ENCODE data around the gene BICRA.
A peak's percentile ranks its signal among the peaks of the same experiment; 100 is the strongest.

Gene BICRA

GRCh38 chr19:47600246-47601179 is 8.4 kb upstream of the BICRA start:
- peak; percentile 100 for DNase-seq
- no peaks in the 10 kb centered on the region for H3K36me3 ChIP-seq
- H3K4me3 ChIP-seq = peak overlapping the region; percentile 56 to 79
- intact Hi-C loops (cut with DNase I; ENCODE audit: low total_unique reads) = loop anchor here (5.0 kb wide), 1 partner anchor 83 kb away; the partner anchor contains the start of gene NAPA
- H3K27me3 ChIP-seq = no peaks in the 10 kb centered on the region
- no peaks in the 10 kb centered on the region for H3K9me3 ChIP-seq
- no peak for TF ChIP-seq CTCF (IDR thresholded peaks at IDR 0.05)
- H3K27ac ChIP-seq = peak overlapping the region; percentile 82 to 88
- H3K4me1 ChIP-seq = peaks cover 6 to 22% (median 13%) of the 10 kb centered on the region in 4 donors

GRCh38 chr19:47601180-47601904 is 7.6 kb upstream of the BICRA start:
- intact Hi-C loops (cut with DNase I; ENCODE audit: low total_unique reads) = loop anchor here (5.0 kb wide), 1 partner anchor 84 kb away; the partner anchor contains the start of gene NAPA
- peak overlapping the region; percentile 56 to 79 for H3K4me3 ChIP-seq
- H3K27ac ChIP-seq = peak overlapping the region; percentile 82 to 88

GRCh38 chr19:47603706-47604565 is 5.0 kb upstream of the BICRA start:
- H3K27ac ChIP-seq = no peak overlapping the region
- no peak overlapping the region for H3K4me3 ChIP-seq
- intact Hi-C loops (cut with DNase I; ENCODE audit: low total_unique reads) = loop anchor here (5.0 kb wide), 1 partner anchor 87 kb away; the partner anchor contains the start of gene NAPA
- H3K4me1 ChIP-seq = peaks cover 6 to 24% (median 14%) of the 10 kb centered on the region in 4 donors
- no peak for TF ChIP-seq CTCF (IDR thresholded peaks at IDR 0.05)
- no peaks in the 10 kb centered on the region for H3K9me3 ChIP-seq
- DNase-seq = no peak
- H3K36me3 ChIP-seq = no peaks in the 10 kb centered on the region
- no peaks in the 10 kb centered on the region for H3K27me3 ChIP-seq

More at GRCh38 chr19:47601180-47601904, 7.6 kb upstream of the BICRA start:
- Histone ChIP-seq H3K9me3 (no peaks in the 10 kb centered on the region), H3K36me3 (no peaks in the 10 kb centered on the region), H3K4me1 (peaks cover 6 to 22% (median 13%) of the 10 kb centered on the region in 4 donors), H3K27me3 (no peaks in the 10 kb centered on the region)
- no peak for TF ChIP-seq CTCF (IDR thresholded peaks at IDR 0.05)
- no peak for DNase-seq

GRCh38 chr19:47607564-47608073 is 1.3 kb upstream of the BICRA start:
- TF ChIP-seq CTCF (IDR thresholded peaks at IDR 0.05) = no peak
- H3K36me3 ChIP-seq = no peaks in the 10 kb centered on the region

More at GRCh38 chr19:47607564-47608073, 1.3 kb upstream of the BICRA start:
- Histone ChIP-seq H3K4me1 (peaks cover 0 to 37% (median 25%) of the 10 kb centered on the region in 4 donors), H3K4me3 (peak overlapping the region; percentile 91 to 100), H3K27me3 (no peaks in the 10 kb centered on the region), H3K27ac (peak overlapping the region; percentile 93 to 99), H3K9me3 (no peaks in the 10 kb centered on the region)
- DNase-seq = no peak
- intact Hi-C loops (cut with DNase I; ENCODE audit: low total_unique reads) = no loop called here
